PC-3 (cell line): ENCODE data around the gene OLR1. TPM values are rescaled to one million over a fixed set of nuclear protein-coding genes. Genes with fewer than 3 reads are reported as not detected.

Experiments
- ATAC-seq: fragments of 200-7000 bp; cut with Tn5 transposase; 2 replicates; pipeline ENCODE4 v1.9.1; 2020; ENCODE audit warnings: mild to moderate bottlenecking, moderate library complexity
- BruUV-seq: library from RNA; stranded (reverse); fragments of 400-500 nt; replicated peaks from 2 replicates; lab custom pipeline; 2021; lab: Mats Ljungman, UMichigan
- CTCF ChIA-PET: fragments of 300-600 bp; sonication (Branson Sonifier 250); formaldehyde crosslinking; loops from one replicate; lab custom pipeline; 2022; ENCODE audit warnings: antibody characterized with exemption; lab: Charles Lee
- POLR2A ChIA-PET: fragments of 300-600 bp; sonication (Branson Sonifier 250); formaldehyde crosslinking; loops from one replicate; lab custom pipeline; 2022; ENCODE audit warnings: antibody characterized with exemption; ENCODE audit not compliant: unreplicated experiment; lab: Charles Lee
- DNase-seq: peaks from one replicate; pipeline ENCODE4 v3.0.0-alpha.2; 2015
- H2AFZ ChIP-seq: fragments of 300-600 bp; sonication (generic); 2 replicates; pipeline ENCODE4 v1.6.0; 2016; ENCODE audit warnings: antibody characterized with exemption, low read length
- H3F3A ChIP-seq: fragments of 300-600 bp; sonication (generic); one replicate; pipeline ENCODE4 v1.6.0; 2017; ENCODE audit warnings: antibody characterized with exemption, low read length, control low read depth, mild to moderate bottlenecking; ENCODE audit not compliant: unreplicated experiment
- H3K27ac ChIP-seq: fragments of 300-600 bp; sonication (generic); 2 replicates; pipeline ENCODE4 v1.5.1; 2016; ENCODE audit warnings: mild to moderate bottlenecking, low read length
- H3K27me3 ChIP-seq: fragments of 300-600 bp; sonication (generic); 2 replicates; pipeline ENCODE4 v1.6.1; 2016; ENCODE audit warnings: low read length, mixed read lengths
- H3K36me3 ChIP-seq: fragments of 300-600 bp; sonication (generic); 2 replicates; pipeline ENCODE4 v1.6.1; 2016; ENCODE audit warnings: low read depth, mixed run types, low read length, mixed read lengths
- H3K4me1 ChIP-seq: fragments of 300-600 bp; sonication (generic); 2 replicates; pipeline ENCODE4 v1.5.1; 2016; ENCODE audit warnings: low read length; ENCODE audit not compliant: insufficient read depth
- H3K4me2 ChIP-seq: fragments of 300-600 bp; sonication (generic); 2 replicates; pipeline ENCODE4 v1.6.0; 2016; ENCODE audit warnings: low read length
- H3K4me3 ChIP-seq: fragments of 300-600 bp; sonication (generic); 2 replicates; pipeline ENCODE4 v1.5.1; 2016; ENCODE audit warnings: mild to moderate bottlenecking, low read length, mixed read lengths
- H3K79me2 ChIP-seq: fragments of 300-600 bp; sonication (generic); 2 replicates; pipeline ENCODE4 v1.6.1; 2017; ENCODE audit warnings: low read length, mixed read lengths
- H3K9ac ChIP-seq: fragments of 300-600 bp; sonication (generic); 2 replicates; pipeline ENCODE4 v1.6.0; 2016; ENCODE audit warnings: mild to moderate bottlenecking, low read length
- H3K9me2 ChIP-seq: fragments of 300-600 bp; sonication (generic); replicated peaks from 2 replicates; pipeline ENCODE4 v1.6.1; 2016; ENCODE audit warnings: mixed run types, low read length, mixed read lengths
- H3K9me3 ChIP-seq: fragments of 300-600 bp; sonication (generic); 2 replicates; pipeline ENCODE4 v1.6.1; 2016; ENCODE audit warnings: low read length, mixed read lengths
- H4K20me1 ChIP-seq: fragments of 300-600 bp; sonication (generic); 2 replicates; pipeline ENCODE4 v1.6.1; 2016; ENCODE audit warnings: low read length, mixed read lengths
- EZH2 ChIP-seq: fragments of 300-600 bp; sonication (generic); IDR thresholded peaks from one replicate; pipeline ENCODE4 v1.6.1; 2017; ENCODE audit warnings: antibody characterized with exemption, mild to moderate bottlenecking, low read length; ENCODE audit not compliant: unreplicated experiment
- EZH2phosphoT487 ChIP-seq: fragments of 300-600 bp; sonication (generic); IDR thresholded peaks from 2 replicates; pipeline ENCODE4 v1.6.1; 2018; ENCODE audit warnings: mild to moderate bottlenecking, antibody characterized with exemption, low read length, borderline replicate concordance
- intact Hi-C: fragments of 100-400 bp; cut with micrococcal nuclease; formaldehyde crosslinking; loops from 2 replicates; pipeline ENCODE4 v1.9.0; 2023
- total RNA-seq: library from RNA; depleted of rRNA; stranded (reverse); fragments of >200 nt; gene quantifications from 2 replicates; pipeline ENCODE4 v1.2.3, GENCODE V29; 2014
- TF ChIP-seq, protein P1 (sequence below): fragments of 300-600 bp; sonication (generic); conservative IDR thresholded peaks from 2 replicates; pipeline ENCODE4 v1.5.1; 2017; ENCODE audit warnings: antibody characterized with exemption, low read depth, mild to moderate bottlenecking, low read length

Gene OLR1
- total RNA-seq, 1 experiment from 2014 or later: 0.80 TPM

DNA sequence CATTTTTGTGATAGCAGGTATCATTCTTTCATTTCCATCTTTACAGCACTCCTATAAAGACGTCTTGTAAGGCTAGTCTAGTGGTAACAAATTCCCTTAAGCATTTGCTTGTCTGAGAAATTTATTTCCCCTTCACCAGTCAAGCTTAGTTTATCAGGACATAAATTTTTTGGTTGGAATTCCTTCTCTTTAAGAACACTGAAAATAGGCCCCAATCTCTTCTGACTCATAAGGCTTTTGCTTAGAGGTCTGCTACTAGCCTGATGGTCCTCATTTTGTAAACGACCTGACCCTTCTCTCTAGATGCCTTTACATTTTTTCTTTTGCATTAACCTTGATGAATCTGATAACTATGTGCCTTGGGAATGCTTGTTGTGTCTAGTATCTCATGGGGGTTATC lies 20.3 kb downstream of the OLR1 start:
- Histone ChIP-seq H3K9ac (no peak overlapping the region), H3K4me3 (no peak overlapping the region), H3K36me3 (no peaks in the 10 kb centered on the region), H3K4me1 (no peaks in the 10 kb centered on the region), H3K79me2 (no peaks in the 10 kb centered on the region), H4K20me1 (no peaks in the 10 kb centered on the region), H2AFZ (no peak overlapping the region), H3K4me2 (no peak overlapping the region), H3F3A (no peaks in the 10 kb centered on the region), H3K9me3 (no peaks in the 10 kb centered on the region), H3K9me2 (no peaks in the 10 kb centered on the region), H3K27ac (no peak overlapping the region), H3K27me3 (no peaks in the 10 kb centered on the region)
- no peak for ATAC-seq
- ChIA-PET CTCF (no interaction called here), POLR2A (no interaction called here)
- DNase-seq: no peak
- TF ChIP-seq, protein P1, sequence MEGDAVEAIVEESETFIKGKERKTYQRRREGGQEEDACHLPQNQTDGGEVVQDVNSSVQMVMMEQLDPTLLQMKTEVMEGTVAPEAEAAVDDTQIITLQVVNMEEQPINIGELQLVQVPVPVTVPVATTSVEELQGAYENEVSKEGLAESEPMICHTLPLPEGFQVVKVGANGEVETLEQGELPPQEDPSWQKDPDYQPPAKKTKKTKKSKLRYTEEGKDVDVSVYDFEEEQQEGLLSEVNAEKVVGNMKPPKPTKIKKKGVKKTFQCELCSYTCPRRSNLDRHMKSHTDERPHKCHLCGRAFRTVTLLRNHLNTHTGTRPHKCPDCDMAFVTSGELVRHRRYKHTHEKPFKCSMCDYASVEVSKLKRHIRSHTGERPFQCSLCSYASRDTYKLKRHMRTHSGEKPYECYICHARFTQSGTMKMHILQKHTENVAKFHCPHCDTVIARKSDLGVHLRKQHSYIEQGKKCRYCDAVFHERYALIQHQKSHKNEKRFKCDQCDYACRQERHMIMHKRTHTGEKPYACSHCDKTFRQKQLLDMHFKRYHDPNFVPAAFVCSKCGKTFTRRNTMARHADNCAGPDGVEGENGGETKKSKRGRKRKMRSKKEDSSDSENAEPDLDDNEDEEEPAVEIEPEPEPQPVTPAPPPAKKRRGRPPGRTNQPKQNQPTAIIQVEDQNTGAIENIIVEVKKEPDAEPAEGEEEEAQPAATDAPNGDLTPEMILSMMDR: no peak
- TF ChIP-seq EZH2 (no peak), EZH2phosphoT487 (no peak)
- BruUV-seq: no TSS peak
- intact Hi-C loops: no loop called here

DNA sequence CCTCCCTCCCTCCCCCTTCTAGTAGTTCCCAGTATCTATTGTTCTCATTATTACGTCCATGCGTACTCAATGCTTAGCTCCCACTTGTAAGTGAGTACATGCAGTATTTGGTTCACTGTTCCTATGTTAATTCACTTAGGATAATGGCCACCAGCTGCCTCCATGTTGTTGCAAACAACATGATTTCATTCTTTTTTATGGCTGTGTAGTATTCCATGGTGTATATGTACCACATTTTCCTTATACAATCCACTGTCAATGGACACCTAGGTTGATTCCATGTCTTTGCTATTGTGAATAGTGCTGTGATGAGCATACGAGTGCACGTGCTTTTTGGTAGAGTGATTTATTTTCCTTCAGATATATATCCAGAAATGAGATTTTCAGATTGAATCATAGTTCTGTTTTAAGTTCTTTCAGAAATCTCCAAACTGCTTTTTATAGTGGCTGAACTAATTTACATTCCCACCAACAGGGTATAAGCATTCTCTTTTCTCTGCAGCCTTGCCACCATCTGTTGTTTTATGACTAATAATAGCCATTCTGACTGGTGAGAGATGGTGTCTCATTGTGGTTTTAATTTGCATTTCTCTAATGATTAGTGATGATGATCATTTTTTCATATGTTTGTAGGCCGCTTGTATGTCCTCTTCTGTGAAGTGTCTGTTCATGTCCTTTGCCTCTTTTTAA lies 24.1 kb downstream of the OLR1 start:
- no peak overlapping the region for H3K27ac ChIP-seq
- H3K36me3 ChIP-seq: no peaks in the 10 kb centered on the region
- no peaks in the 10 kb centered on the region for H3K9me3 ChIP-seq
- H3K9me2 ChIP-seq: no peaks in the 10 kb centered on the region
- H3K9ac ChIP-seq: no peak overlapping the region
- no peak overlapping the region for H3K4me2 ChIP-seq
- BruUV-seq: no TSS peak
- CTCF ChIA-PET: no interaction called here
- H2AFZ ChIP-seq: no peak overlapping the region
- ATAC-seq: no peak
- no peaks in the 10 kb centered on the region for H4K20me1 ChIP-seq
- no peak for TF ChIP-seq EZH2phosphoT487
- TF ChIP-seq EZH2: no peak
- TF ChIP-seq, protein P1: no peak
- intact Hi-C loops: no loop called here
- H3K79me2 ChIP-seq: no peaks in the 10 kb centered on the region
- H3K4me1 ChIP-seq: no peaks in the 10 kb centered on the region
- DNase-seq: no peak
- POLR2A ChIA-PET: no interaction called here
- no peaks in the 10 kb centered on the region for H3F3A ChIP-seq
- H3K27me3 ChIP-seq: no peaks in the 10 kb centered on the region
- H3K4me3 ChIP-seq: no peak overlapping the region

DNA sequence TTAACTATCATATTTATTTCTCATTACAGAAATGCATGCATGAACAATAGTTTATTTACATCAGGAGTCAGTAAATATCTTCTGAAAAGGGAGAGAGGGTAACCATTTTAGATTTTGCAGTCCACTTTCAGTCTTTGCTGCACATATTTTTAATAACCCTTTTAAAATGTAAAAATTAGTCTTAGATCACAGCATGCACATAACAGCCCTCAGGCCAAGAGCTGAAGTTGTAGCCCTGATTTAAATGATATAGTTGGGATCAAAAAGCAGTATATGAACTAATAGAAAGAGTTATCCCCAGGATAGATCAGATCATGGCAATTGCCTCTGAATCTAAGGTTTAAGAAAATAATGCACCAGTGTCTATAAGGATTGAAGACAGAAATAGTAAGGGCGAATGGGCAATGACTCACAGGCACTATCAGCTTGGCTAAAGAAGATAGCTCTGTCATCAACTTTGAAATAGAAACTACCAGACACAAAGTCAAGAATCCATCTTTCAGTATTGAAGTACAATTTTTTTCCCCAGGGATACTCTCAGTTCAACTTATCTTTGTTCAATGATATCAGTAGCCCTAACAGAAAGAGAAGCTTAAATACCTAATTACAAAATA lies 28.8 kb downstream of the OLR1 start:
- no peaks in the 10 kb centered on the region for H3K9me2 ChIP-seq
- H3K9me3 ChIP-seq: no peaks in the 10 kb centered on the region
- intact Hi-C loops: loop anchor here (5.0 kb wide), 1 partner anchor 201 kb away; no protein-coding TSS in a partner anchor
- H2AFZ ChIP-seq: no peak overlapping the region
- H3K27me3 ChIP-seq: no peaks in the 10 kb centered on the region
- ATAC-seq (no peak), DNase-seq (no peak)
- TF ChIP-seq EZH2phosphoT487 (no peak), EZH2 (no peak)
- TF ChIP-seq, protein P1: no peak
- H3K4me1 ChIP-seq: no peaks in the 10 kb centered on the region
- BruUV-seq: no TSS peak
- no peaks in the 10 kb centered on the region for H3K36me3 ChIP-seq
- no peaks in the 10 kb centered on the region for H3K79me2 ChIP-seq
- no peak overlapping the region for H3K4me3 ChIP-seq
- H4K20me1 ChIP-seq: no peaks in the 10 kb centered on the region
- no peak overlapping the region for H3K27ac ChIP-seq
- H3K9ac ChIP-seq: no peak overlapping the region
- H3K4me2 ChIP-seq: no peak overlapping the region
- H3F3A ChIP-seq: no peaks in the 10 kb centered on the region
- POLR2A ChIA-PET: no interaction called here
- CTCF ChIA-PET: no interaction called here
